Endothelial cell of umbilical vein (primary cell): Measurements from ENCODE around the gene TLE4.

ENCODE experiments used
- CTCF ChIP-seq, 2 donors: IDR thresholded peaks; 1 replicate in 1 of 2; 2 replicates in 1 of 2; pipeline ENCODE4 v1.5.1; 2011; ENCODE audit warnings: low read length in 2 of 2, mild to moderate bottlenecking in 2 of 2, moderate library complexity in 2 of 2, control low read depth in 1 of 2, inconsistent platforms in 1 of 2, low read depth in 1 of 2; ENCODE audit not compliant: insufficient read depth in 1 of 2; ENCODE audit errors: extremely low read depth in 1 of 2
- MAX ChIP-seq: IDR thresholded peaks from 2 replicates; pipeline ENCODE4 v1.6.1; 2011; ENCODE audit not compliant: insufficient read depth, insufficient read length

- TF ChIP-seq MAX, result no peak
- TF ChIP-seq CTCF (IDR thresholded peaks at IDR 0.05; ENCODE audit: extremely low read depth in 1 of 2, insufficient read depth in 1 of 2, low read depth in 1 of 2, low read length in 2 of 2), result no peak
Observed at GRCh38 chr9:79694676-79695400, 123.1 kb downstream of the TLE4 start.
